ENCODE data around the gene IFIH1. TPM values are rescaled to one million over a fixed set of nuclear protein-coding genes. Genes with fewer than 3 reads are reported as not detected.

Gene IFIH1
- total and polyA plus RNA-seq, 7 donors: 8.8 to 16.0 (median 11.2) TPM

DNA sequence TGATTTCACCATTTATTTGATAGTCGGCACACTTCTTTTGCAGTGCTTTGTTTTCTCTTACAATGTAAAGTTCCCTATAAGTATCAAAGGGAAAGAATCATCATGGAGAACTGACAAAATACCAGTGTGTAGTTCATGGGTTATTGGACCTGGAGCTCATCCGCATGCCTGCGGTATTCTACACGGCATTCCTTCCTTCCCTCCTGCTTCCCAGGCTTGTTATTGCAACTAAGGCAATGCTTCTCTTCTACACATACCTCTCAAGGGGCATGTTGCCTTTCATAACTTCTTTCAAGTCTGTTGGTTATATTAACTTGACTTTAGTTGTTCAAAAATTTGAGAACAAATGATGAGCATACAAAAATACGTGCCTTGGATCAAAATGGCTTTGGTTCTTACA lies 51.0 kb downstream of the IFIH1 start:
- 97 to 98% methylated on average over 5 of the region's 5 CpGs for WGBS, 2 donors
- TF ChIP-seq POLR2A (IDR thresholded peaks at IDR 0.05) (no peak), POLR2AphosphoS5 (IDR thresholded peaks at IDR 0.05) (no peak), EP300 (IDR thresholded peaks at IDR 0.05) (no peak)
- TF ChIP-seq, protein P1, sequence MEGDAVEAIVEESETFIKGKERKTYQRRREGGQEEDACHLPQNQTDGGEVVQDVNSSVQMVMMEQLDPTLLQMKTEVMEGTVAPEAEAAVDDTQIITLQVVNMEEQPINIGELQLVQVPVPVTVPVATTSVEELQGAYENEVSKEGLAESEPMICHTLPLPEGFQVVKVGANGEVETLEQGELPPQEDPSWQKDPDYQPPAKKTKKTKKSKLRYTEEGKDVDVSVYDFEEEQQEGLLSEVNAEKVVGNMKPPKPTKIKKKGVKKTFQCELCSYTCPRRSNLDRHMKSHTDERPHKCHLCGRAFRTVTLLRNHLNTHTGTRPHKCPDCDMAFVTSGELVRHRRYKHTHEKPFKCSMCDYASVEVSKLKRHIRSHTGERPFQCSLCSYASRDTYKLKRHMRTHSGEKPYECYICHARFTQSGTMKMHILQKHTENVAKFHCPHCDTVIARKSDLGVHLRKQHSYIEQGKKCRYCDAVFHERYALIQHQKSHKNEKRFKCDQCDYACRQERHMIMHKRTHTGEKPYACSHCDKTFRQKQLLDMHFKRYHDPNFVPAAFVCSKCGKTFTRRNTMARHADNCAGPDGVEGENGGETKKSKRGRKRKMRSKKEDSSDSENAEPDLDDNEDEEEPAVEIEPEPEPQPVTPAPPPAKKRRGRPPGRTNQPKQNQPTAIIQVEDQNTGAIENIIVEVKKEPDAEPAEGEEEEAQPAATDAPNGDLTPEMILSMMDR (IDR thresholded peaks at IDR 0.05): no peak
- no peaks in the 10 kb centered on the region for H3K9me3 ChIP-seq
- no peak overlapping the region for H3K27ac ChIP-seq
- peaks cover 0 to 30% (median 7%) of the 10 kb centered on the region in 4 donors for H3K36me3 ChIP-seq
- H3K4me3 ChIP-seq: no peak overlapping the region
- no peak for DNase-seq
- H3K27me3 ChIP-seq: no peaks in the 10 kb centered on the region
- intact Hi-C loops (cut with DNase I): no loop called here
- H3K4me1 ChIP-seq: no peaks in the 10 kb centered on the region

GRCh38 chr2:162266460-162266760 lies 52.1 kb downstream of the IFIH1 start:
- Histone ChIP-seq H3K4me1 (no peaks in the 10 kb centered on the region), H3K36me3 (peaks cover 0 to 22% (median 3%) of the 10 kb centered on the region in 4 donors), H3K27ac (no peak overlapping the region), H3K27me3 (no peaks in the 10 kb centered on the region), H3K9me3 (no peaks in the 10 kb centered on the region), H3K4me3 (no peak overlapping the region)
- TF ChIP-seq POLR2AphosphoS5 (IDR thresholded peaks at IDR 0.05): no peak
- TF ChIP-seq EP300 (IDR thresholded peaks at IDR 0.05): no peak
- TF ChIP-seq POLR2A (IDR thresholded peaks at IDR 0.05): no peak
- TF ChIP-seq, protein P1 (IDR thresholded peaks at IDR 0.05): no peak
- intact Hi-C loops (cut with DNase I): no loop called here
- no peak for DNase-seq
- 95 to 98% methylated on average over 1 of the region's 1 CpG for WGBS, 2 donors

GRCh38 chr2:162265666-162266459 lies 52.6 kb downstream of the IFIH1 start:
- 93 to 96% methylated on average over 7 of the region's 7 CpGs for WGBS, 2 donors
- Histone ChIP-seq H3K36me3 (peaks cover 0 to 21% (median 3%) of the 10 kb centered on the region in 4 donors), H3K27me3 (no peaks in the 10 kb centered on the region), H3K9me3 (no peaks in the 10 kb centered on the region), H3K27ac (no peak overlapping the region), H3K4me3 (no peak overlapping the region), H3K4me1 (no peaks in the 10 kb centered on the region)
- intact Hi-C loops (cut with DNase I): no loop called here
- DNase-seq: no peak
- TF ChIP-seq POLR2A (IDR thresholded peaks at IDR 0.05) (no peak), EP300 (IDR thresholded peaks at IDR 0.05) (no peak), POLR2AphosphoS5 (IDR thresholded peaks at IDR 0.05) (no peak)
- TF ChIP-seq, protein P1 (IDR thresholded peaks at IDR 0.05): no peak

- WGBS, 2 donors: 65 to 70% methylated on average over 4 of the region's 4 CpGs
- H3K27ac ChIP-seq: peak overlapping the region in 3 of 4 donors; percentile 43 to 70 (median 64)
- intact Hi-C loops (cut with DNase I): no loop called here
These were observed 57.2 kb downstream of the IFIH1 start for GRCh38 chr2:162261032-162261945.

More at GRCh38 chr2:162261032-162261945, 57.2 kb downstream of the IFIH1 start:
- Histone ChIP-seq H3K4me1 (peaks cover 0 to 19% (median 14%) of the 10 kb centered on the region in 4 donors), H3K27me3 (no peaks in the 10 kb centered on the region), H3K36me3 (peaks cover 0 to 5% (median 0%) of the 10 kb centered on the region in 4 donors), H3K4me3 (no peak overlapping the region), H3K9me3 (no peaks in the 10 kb centered on the region)
- peak; percentile 76 for DNase-seq
- peak in 1 of 4 donors; percentile 29 for TF ChIP-seq POLR2AphosphoS5 (IDR thresholded peaks at IDR 0.05)
- no peak for TF ChIP-seq POLR2A (IDR thresholded peaks at IDR 0.05)
- TF ChIP-seq, protein P1 (IDR thresholded peaks at IDR 0.05): no peak
